BLaER1 (cell line): Measurements from ENCODE around the gene EFNA5.

ENCODE experiments used
- H3K27ac ChIP-seq: shearing (Covaris generic); formaldehyde crosslinking; 2 replicates; pipeline ENCODE4 v1.8.1; 2022
- H3K27me3 ChIP-seq: shearing (Covaris generic); formaldehyde crosslinking; 2 replicates; pipeline ENCODE4 v1.8.1; 2022
- H3K36me3 ChIP-seq: shearing (Covaris generic); formaldehyde crosslinking; 2 replicates; pipeline ENCODE4 v1.8.1; 2022
- H3K4me1 ChIP-seq: shearing (Covaris generic); formaldehyde crosslinking; 2 replicates; pipeline ENCODE4 v1.8.1; 2022
- H3K4me2 ChIP-seq: shearing (Covaris generic); formaldehyde crosslinking; 2 replicates; pipeline ENCODE4 v1.8.1; 2022
- H3K4me3 ChIP-seq: shearing (Covaris generic); formaldehyde crosslinking; 2 replicates; pipeline ENCODE4 v1.8.1; 2022
- H3K9ac ChIP-seq: shearing (Covaris generic); formaldehyde crosslinking; 2 replicates; pipeline ENCODE4 v1.8.1; 2022
- H3K9me3 ChIP-seq: shearing (Covaris generic); formaldehyde crosslinking; 2 replicates; pipeline ENCODE4 v1.8.1; 2022
- H4K20me1 ChIP-seq: shearing (Covaris generic); formaldehyde crosslinking; 2 replicates; pipeline ENCODE4 v1.8.1; 2022
- Cebpa-rat ChIP-seq: shearing (Covaris generic); IDR thresholded peaks from 2 replicates; pipeline ENCODE4 v1.8.1; 2022

Gene EFNA5

DNA sequence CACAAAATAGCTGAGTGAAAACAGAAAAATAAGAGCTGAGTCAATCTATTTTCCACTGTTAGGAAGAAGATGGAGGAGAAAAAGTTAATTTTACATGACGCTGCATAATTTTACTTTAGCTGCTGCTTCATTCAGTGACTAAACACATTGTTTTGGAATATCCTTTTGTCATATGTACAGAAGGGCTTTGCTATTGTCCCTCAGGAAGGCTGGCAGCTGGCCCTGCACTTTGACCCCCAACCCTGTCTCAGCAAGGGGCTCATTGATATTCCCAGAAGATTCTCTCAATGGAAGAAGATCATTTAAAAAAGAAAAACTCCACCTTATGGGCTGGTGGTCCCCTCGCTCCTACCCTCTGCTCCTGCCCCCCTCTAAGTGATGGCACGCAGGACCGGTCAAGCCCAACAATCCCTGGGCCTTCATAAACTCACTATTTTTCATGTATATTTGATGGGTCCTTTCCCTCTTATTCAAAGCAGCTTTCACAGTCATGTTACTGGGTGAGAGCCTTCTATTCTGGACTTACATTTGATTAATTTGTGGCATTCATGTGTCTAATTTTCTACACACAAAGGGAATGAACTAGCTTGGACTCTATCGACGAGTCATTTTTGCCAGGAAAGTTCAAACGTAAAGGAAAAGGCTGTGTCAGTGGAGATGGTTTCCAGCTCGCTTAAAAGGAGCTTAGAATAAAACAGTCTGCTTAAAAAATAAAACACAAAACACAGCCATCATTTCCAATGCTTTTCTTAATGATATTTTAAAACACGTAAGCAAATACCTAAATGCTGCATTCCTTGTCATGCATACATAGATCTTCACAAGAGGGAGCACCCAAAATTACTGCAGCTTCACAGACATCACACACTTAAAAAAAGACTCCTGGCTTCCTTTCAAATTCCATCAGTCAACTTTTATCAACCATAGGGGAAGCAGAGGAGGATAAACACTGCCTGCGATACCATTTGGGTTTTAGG is 104.7 kb downstream of the EFNA5 start:
- Histone ChIP-seq H3K9ac (no peak overlapping the region), H3K27me3 (no peaks in the 10 kb centered on the region), H3K27ac (no peak overlapping the region), H3K4me2 (no peak overlapping the region), H3K9me3 (no peaks in the 10 kb centered on the region), H3K36me3 (no peaks in the 10 kb centered on the region), H4K20me1 (no peaks in the 10 kb centered on the region), H3K4me3 (no peak overlapping the region), H3K4me1 (peaks cover 24% of the 10 kb centered on the region)
- TF ChIP-seq Cebpa-rat, result no peak

DNA sequence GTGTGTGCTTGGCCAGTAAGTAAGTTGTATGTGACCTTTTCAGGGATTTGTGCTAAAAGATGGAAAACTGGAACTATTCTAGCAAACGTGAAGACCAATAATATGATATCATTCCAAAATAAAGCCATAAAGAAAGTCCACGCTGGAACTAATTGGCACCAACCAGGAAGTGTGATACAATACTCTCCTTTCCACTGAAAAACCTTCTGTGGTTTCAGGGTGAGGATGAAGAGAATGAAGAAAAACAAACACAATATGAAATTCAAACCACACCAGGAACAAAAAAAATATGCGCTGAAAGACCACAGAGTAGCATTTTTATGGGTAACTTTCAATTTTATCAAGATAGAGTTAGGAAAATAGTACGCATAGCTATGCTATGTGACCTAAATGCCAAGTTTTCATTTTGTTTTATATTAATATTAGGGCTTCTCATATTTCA is 105.8 kb downstream of the EFNA5 start:
- H3K4me3 ChIP-seq, result no peak overlapping the region
- no peaks in the 10 kb centered on the region for H3K36me3 ChIP-seq
- no peak overlapping the region for H3K9ac ChIP-seq
- no peaks in the 10 kb centered on the region for H4K20me1 ChIP-seq
- H3K27ac ChIP-seq, result no peak overlapping the region
- H3K27me3 ChIP-seq, result no peaks in the 10 kb centered on the region
- TF ChIP-seq Cebpa-rat, result no peak
- H3K4me2 ChIP-seq, result no peak overlapping the region
- H3K4me1 ChIP-seq, result peaks cover 12% of the 10 kb centered on the region
- no peaks in the 10 kb centered on the region for H3K9me3 ChIP-seq

DNA sequence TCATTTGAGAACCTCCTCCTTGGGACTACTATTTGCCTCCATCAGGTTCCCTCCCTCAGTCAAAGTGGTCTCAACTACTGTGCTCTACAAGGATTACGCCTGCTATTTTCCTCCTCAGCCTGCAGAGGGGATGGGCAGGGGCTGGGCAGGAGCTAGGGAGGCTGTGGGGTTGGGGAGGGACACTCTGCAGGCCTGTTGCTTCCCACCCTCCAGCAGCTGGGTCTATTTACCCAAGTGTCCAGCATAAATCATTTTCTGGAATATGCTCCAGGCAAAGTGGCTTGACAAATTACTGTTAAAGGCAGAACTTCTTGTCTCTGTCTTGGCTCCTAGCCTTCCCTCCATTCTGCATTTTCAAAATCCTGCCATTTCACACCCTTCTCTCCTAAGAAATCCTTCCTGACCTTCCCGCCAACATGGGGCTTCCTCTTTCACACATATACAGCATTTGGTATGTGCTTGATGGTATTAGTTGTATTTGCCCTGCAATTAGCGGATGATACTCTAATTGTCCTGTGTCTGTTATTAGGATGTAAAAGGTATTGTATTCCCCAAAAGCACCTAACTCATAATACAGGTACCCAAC is 106.7 kb downstream of the EFNA5 start:
- no peaks in the 10 kb centered on the region for H4K20me1 ChIP-seq
- peaks cover 11% of the 10 kb centered on the region for H3K4me1 ChIP-seq
- H3K4me3 ChIP-seq, result no peak overlapping the region
- no peaks in the 10 kb centered on the region for H3K9me3 ChIP-seq
- H3K9ac ChIP-seq, result no peak overlapping the region
- TF ChIP-seq Cebpa-rat, result no peak
- no peaks in the 10 kb centered on the region for H3K27me3 ChIP-seq
- no peak overlapping the region for H3K27ac ChIP-seq
- H3K4me2 ChIP-seq, result no peak overlapping the region
- H3K36me3 ChIP-seq, result no peaks in the 10 kb centered on the region

DNA sequence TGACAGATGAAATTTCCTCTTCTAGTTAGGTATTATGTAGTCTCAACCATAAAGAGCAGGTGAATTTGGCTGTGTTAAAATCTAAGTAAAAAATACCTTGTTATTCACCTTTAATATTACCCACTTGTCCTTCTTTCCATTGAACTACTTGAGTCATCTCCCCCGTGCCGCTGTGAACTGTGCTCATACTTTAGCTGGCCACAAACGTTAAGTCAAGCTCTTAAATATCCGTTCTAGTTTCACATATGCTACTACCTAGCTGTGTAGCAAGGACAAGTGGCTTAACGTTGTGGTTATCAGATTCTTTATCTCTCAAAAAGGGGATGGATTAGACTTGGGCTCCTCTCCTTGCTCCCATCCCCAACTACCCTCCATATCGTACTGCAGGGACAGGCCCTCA is 110.4 kb downstream of the EFNA5 start:
- no peaks in the 10 kb centered on the region for H3K4me1 ChIP-seq
- H3K9ac ChIP-seq, result no peak overlapping the region
- H3K9me3 ChIP-seq, result no peaks in the 10 kb centered on the region
- no peak overlapping the region for H3K4me3 ChIP-seq
- no peaks in the 10 kb centered on the region for H3K27me3 ChIP-seq
- H4K20me1 ChIP-seq, result no peaks in the 10 kb centered on the region
- H3K4me2 ChIP-seq, result no peak overlapping the region
- H3K36me3 ChIP-seq, result no peaks in the 10 kb centered on the region
- no peak overlapping the region for H3K27ac ChIP-seq
- no peak for TF ChIP-seq Cebpa-rat

DNA sequence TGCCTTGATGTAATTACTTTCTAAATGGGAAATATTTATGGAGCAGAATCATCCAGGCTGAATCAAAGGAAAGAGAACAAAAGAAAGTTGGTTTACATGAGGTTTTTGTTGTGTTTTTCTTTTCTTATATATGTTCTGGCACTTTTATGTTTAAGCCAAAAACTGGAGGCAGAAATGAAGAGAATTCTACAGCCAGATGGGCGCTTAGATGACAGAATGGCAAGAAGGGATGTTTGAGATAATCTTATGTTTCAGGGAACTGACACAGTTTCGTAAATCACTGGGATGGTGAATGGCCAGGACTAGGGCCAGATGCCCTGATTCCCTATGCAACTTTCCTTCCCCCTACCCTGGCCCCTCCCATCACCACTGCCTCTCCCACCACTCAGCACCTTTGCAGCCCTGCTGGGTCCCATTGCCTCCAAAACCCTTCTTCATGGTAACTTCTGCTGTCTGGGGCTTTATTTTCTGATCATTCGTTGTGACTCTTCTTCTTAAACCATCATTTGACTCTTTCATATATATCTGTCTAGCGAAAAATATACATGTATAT is 111.8 kb downstream of the EFNA5 start:
- no peaks in the 10 kb centered on the region for H3K4me1 ChIP-seq
- H3K27me3 ChIP-seq, result no peaks in the 10 kb centered on the region
- no peak overlapping the region for H3K27ac ChIP-seq
- H3K36me3 ChIP-seq, result no peaks in the 10 kb centered on the region
- TF ChIP-seq Cebpa-rat, result no peak
- H4K20me1 ChIP-seq, result no peaks in the 10 kb centered on the region
- H3K9me3 ChIP-seq, result no peaks in the 10 kb centered on the region
- H3K4me3 ChIP-seq, result no peak overlapping the region
- H3K4me2 ChIP-seq, result no peak overlapping the region
- H3K9ac ChIP-seq, result no peak overlapping the region

DNA sequence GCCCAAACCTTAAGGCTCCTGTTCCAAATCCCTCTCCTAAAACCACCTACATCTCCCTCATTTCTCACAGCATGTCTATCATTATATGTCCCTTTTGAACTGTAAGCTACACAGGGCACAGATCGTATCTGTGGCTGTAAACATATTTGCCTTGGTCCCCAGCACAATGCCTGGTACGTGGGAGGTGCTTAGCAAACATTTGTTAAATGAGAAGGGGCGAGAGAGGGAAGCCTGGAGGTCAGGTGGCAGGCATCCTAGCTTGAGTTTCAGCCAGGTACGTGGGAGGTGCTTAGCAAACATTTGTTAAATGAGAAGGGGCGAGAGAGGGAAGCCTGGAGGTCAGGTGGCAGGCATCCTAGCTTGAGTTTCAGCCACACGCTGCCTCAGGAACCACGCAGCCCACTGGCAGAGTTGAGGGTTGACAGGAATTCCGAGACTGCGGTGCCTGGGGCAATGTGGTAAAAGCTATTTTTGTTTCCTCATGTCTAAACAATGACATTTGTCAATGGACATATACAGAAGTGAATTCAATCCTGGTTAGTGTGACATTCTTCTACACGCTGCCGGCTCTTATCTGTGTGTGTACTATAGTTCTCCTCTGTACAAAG is 113.6 kb downstream of the EFNA5 start:
- Histone ChIP-seq H3K36me3 (no peaks in the 10 kb centered on the region), H3K9me3 (no peaks in the 10 kb centered on the region), H4K20me1 (no peaks in the 10 kb centered on the region), H3K4me1 (peaks cover 6% of the 10 kb centered on the region; the same call in 1 of the 2 replicates), H3K27ac (no peak overlapping the region), H3K9ac (no peak overlapping the region), H3K4me3 (no peak overlapping the region), H3K4me2 (no peak overlapping the region; the same call in 1 of the 2 replicates), H3K27me3 (no peaks in the 10 kb centered on the region)
- TF ChIP-seq Cebpa-rat, result no peak

DNA sequence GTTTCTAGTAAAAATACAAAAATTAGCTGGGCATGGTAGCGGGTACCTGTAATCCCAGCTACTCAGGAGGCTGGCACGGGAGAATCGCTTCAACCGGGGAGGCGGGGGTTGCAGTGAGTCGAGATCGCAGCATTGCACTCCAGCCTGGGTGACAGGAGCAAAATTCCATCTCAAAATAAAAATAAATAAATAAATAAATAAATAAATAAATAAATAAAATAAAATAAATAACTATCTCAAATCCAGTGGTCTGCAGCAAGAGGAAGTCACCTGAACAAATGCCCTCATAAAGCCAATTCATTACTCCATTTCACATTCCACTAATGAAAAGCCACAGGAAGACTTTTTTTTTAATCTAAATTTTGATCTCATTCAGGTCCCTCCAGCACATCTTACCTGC is 114.2 kb downstream of the EFNA5 start:
- H3K27ac ChIP-seq, result no peak overlapping the region
- no peak for TF ChIP-seq Cebpa-rat

DNA sequence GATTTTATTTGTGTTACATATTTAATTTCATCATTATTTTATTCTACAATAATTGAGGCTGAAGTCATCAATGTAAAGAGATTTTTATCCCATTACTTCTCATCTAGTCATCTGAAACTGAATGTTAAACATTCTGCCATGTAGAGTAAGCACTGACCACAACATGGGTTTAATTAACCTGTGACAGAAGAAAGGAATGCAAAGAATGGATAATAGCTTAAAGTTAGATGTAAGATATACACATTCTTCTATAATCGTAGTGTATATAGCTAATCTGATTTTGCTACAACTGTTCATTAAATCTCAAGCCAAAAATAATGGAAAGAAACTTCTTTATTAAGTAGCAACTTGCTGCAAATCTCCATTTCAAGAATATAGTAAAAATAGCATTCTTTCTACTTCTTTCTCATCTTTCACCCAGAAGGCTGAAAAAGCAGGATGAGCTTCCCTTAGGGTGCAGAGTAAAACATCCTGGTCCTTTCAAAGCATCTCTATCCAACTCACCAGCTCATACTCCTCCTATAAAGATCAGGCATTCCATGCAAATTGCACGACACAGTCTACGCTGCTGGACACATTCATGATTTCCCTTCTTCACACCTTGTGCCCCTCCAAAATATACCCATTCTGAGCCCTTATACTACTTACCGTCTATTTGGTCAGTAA is 115.2 kb downstream of the EFNA5 start:
- no peak overlapping the region for H3K4me2 ChIP-seq
- peaks cover 6% of the 10 kb centered on the region; the same call in 1 of the 2 replicates for H3K4me1 ChIP-seq
- H3K27ac ChIP-seq, result no peak overlapping the region
- H3K4me3 ChIP-seq, result no peak overlapping the region
- H3K36me3 ChIP-seq, result no peaks in the 10 kb centered on the region
- H3K9ac ChIP-seq, result no peak overlapping the region
- no peak for TF ChIP-seq Cebpa-rat
- no peaks in the 10 kb centered on the region for H4K20me1 ChIP-seq
- H3K9me3 ChIP-seq, result no peaks in the 10 kb centered on the region
- H3K27me3 ChIP-seq, result no peaks in the 10 kb centered on the region

More for the DNA sequence above, 114.2 kb downstream of the EFNA5 start:
- Histone ChIP-seq H3K36me3 (no peaks in the 10 kb centered on the region), H3K4me3 (no peak overlapping the region), H3K9me3 (no peaks in the 10 kb centered on the region), H3K9ac (no peak overlapping the region), H3K4me1 (peaks cover 6% of the 10 kb centered on the region; the same call in 1 of the 2 replicates), H4K20me1 (no peaks in the 10 kb centered on the region), H3K27me3 (no peaks in the 10 kb centered on the region), H3K4me2 (no peak overlapping the region)

DNA sequence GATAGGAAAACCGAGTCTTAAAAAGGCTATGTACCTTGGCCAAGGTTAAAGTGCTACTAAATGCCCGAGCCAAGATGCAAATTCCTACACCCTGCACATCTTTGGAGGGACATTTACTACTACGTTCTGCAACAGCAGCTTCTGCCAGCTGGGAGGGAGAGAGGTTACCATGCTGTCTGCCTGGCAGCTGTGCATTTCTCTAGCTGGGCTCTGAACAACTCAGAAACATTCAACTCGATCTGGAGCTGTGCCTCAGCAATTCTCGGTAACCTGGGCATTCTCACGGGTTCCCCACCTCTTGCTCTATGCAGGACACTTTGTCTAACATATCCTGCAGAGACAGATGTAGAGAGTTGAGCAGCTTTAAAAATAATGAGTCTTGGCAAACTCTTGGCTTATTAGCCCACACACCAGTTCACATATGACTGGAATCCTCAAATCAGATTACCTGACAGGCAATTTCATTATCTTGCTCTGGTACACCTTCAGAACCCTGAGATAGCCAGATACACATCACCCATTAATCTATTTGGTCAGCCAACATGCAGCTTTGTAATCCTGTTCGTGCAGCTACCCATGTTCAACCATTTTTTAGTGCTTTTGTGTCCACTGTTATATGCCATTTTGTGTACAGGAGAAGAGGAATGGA is 115.8 kb downstream of the EFNA5 start:
- Histone ChIP-seq H3K9me3 (no peaks in the 10 kb centered on the region), H4K20me1 (no peaks in the 10 kb centered on the region), H3K4me3 (no peak overlapping the region), H3K27ac (no peak overlapping the region), H3K27me3 (no peaks in the 10 kb centered on the region), H3K4me1 (peaks cover 6% of the 10 kb centered on the region; the same call in 1 of the 2 replicates), H3K36me3 (no peaks in the 10 kb centered on the region), H3K9ac (no peak overlapping the region), H3K4me2 (no peak overlapping the region)
- no peak for TF ChIP-seq Cebpa-rat
